ENCODE measurements around the gene DLGAP1. TPM values are rescaled to one million over a fixed set of nuclear protein-coding genes. Genes with fewer than 3 reads are reported as not detected.

Gene DLGAP1
- total and polyA plus RNA-seq, 2 of the 8 experiments (the other 6 are each of a cell fraction or from before 2014, with no cell fraction given) = 11.8 to 16.9 TPM

- no peak for TF ChIP-seq SIN3A (conservative IDR thresholded peaks at IDR 0.05 in 1 of 2, IDR thresholded peaks at IDR 0.05 in 1 of 2; ENCODE audit: low read depth in 1 of 2, low read length in 2 of 2)
- TF ChIP-seq, protein P1, sequence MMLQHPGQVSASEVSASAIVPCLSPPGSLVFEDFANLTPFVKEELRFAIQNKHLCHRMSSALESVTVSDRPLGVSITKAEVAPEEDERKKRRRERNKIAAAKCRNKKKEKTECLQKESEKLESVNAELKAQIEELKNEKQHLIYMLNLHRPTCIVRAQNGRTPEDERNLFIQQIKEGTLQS (IDR thresholded peaks at IDR 0.05; ENCODE audit: insufficient read depth, low read depth, low read length) = no peak
- no peak for TF ChIP-seq RNF2 (IDR thresholded peaks at IDR 0.05; ENCODE audit: borderline replicate concordance, low read depth, low read length, missing control alignments, poor library complexity, severe bottlenecking)
- TF ChIP-seq FOSL1 (IDR thresholded peaks at IDR 0.05; ENCODE audit: insufficient read depth, low read depth, low read length) = no peak
These were observed 678.0 kb downstream of the DLGAP1 start (continued) for GRCh38 chr18:3777122-3777521.
